Activated T-helper 17 cell treated with anti-CD3 and anti-CD28 coated beads, Interleukin-2, amount 50 U/mL, for 72 hours (primary cell): ENCODE results near the gene TMEM74B. TPM values are rescaled to one million over a fixed set of nuclear protein-coding genes. Genes with fewer than 3 reads are reported as not detected.

Experiments
- ATAC-seq: fragments of 150-1000 bp; cut with Tn5 transposase; replicated peaks from 2 replicates; pipeline ENCODE4 v1.10.0; 2021; ENCODE audit warnings: mild to moderate bottlenecking, moderate library complexity
- H3K27ac Mint-ChIP-seq: one replicate; pipeline ENCODE4 v1.8.0; 2022; ENCODE audit warnings: mixed read lengths
- H3K27me3 Mint-ChIP-seq: one replicate; pipeline ENCODE4 v1.8.0; 2022; ENCODE audit warnings: mixed read lengths
- H3K36me3 Mint-ChIP-seq: one replicate; pipeline ENCODE4 v1.8.0; 2022; ENCODE audit warnings: low read depth, mild to moderate bottlenecking, mixed read lengths
- H3K4me1 Mint-ChIP-seq: one replicate; pipeline ENCODE4 v1.8.0; 2022; ENCODE audit warnings: mixed read lengths
- H3K4me3 Mint-ChIP-seq: one replicate; pipeline ENCODE4 v1.8.0; 2022; ENCODE audit warnings: mild to moderate bottlenecking, mixed read lengths
- H3K9me3 Mint-ChIP-seq: one replicate; pipeline ENCODE4 v1.8.0; 2022; ENCODE audit warnings: mixed read lengths
- total RNA-seq, 2 donors: library from RNA; stranded (reverse); gene quantifications; one replicate each; pipeline ENCODE4 v1.2.3, GENCODE V29; 2022

Gene TMEM74B
- total RNA-seq, 2 donors from 2014 or later: 0.89 to 6.0 TPM

DNA sequence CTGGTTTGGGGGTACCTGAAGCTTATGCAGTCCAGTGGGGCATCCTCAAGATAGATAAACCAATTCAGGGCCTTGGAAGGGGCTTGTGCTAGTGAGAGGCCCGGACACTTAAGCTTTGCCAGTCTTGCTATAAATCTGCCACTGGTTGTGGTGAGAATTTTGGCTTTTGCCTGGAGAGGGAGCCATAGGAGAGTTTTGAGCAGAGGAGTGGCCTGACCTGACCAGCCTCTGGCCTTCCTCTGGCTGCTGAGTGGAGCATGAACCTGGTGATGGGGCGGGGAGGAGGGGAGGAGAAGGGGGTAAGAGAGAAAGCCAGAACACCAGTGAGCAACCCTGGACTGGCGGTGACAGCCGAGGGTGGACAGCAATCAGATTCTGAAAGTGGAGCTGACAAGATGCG lies 7.1 kb downstream of the TMEM74B start:
- H3K4me1 Mint-ChIP-seq: no peaks in the 10 kb centered on the region
- H3K4me3 Mint-ChIP-seq: no peak overlapping the region
- ATAC-seq: no peak
- peaks cover 30% of the 10 kb centered on the region for H3K36me3 Mint-ChIP-seq
- no peaks in the 10 kb centered on the region for H3K9me3 Mint-ChIP-seq
- peaks cover 4% of the 10 kb centered on the region for H3K27me3 Mint-ChIP-seq
- peak overlapping the region; percentile 10 for H3K27ac Mint-ChIP-seq

DNA sequence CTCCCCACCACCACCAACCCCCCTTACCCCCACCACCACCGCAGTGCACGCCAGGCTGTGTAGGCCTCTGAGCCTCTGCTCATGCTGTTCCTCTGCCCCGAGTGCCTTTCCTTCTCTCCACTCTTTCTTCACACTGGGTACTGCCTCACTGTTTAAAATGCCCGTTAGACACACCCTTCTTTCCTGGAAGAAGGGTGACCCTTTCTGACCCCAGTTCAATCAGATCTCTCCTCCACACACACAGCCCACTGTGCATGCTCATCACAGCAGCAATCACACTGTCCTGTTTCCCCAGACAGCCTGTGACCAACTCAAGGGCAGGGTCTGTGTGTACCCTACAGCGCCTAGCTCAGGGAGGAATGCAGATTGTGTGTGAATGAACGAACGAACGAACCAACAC lies 10.0 kb downstream of the TMEM74B start:
- Mint-ChIP-seq H3K9me3 (no peaks in the 10 kb centered on the region), H3K4me1 (no peaks in the 10 kb centered on the region), H3K36me3 (peaks cover 58% of the 10 kb centered on the region), H3K4me3 (no peak overlapping the region), H3K27me3 (no peaks in the 10 kb centered on the region), H3K27ac (no peak overlapping the region)
- ATAC-seq: no peak

DNA sequence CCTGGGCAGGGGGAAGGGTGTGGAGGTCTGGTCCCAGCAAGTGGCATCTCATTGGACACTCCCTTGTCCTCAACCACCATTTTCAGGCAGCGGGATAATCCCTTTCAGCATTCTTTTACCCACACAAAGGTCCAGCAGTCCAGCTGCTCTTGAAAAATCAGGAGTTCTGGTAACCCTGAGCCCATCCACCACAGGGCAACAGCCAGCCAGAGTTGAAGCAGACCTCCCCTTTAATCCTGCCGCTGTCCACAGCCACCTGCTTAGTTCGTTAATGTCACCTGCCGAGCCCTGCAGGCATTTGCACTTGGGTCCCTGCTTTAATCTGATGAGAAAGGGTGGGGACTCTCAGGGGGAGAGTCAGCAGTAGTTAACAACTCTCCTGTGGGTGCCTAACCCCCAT lies 11.1 kb downstream of the TMEM74B start:
- Mint-ChIP-seq H3K27me3 (no peaks in the 10 kb centered on the region), H3K36me3 (peaks cover 69% of the 10 kb centered on the region), H3K4me1 (no peaks in the 10 kb centered on the region), H3K27ac (peak overlapping the region; percentile 31), H3K9me3 (no peaks in the 10 kb centered on the region), H3K4me3 (no peak overlapping the region)
- no peak for ATAC-seq

DNA sequence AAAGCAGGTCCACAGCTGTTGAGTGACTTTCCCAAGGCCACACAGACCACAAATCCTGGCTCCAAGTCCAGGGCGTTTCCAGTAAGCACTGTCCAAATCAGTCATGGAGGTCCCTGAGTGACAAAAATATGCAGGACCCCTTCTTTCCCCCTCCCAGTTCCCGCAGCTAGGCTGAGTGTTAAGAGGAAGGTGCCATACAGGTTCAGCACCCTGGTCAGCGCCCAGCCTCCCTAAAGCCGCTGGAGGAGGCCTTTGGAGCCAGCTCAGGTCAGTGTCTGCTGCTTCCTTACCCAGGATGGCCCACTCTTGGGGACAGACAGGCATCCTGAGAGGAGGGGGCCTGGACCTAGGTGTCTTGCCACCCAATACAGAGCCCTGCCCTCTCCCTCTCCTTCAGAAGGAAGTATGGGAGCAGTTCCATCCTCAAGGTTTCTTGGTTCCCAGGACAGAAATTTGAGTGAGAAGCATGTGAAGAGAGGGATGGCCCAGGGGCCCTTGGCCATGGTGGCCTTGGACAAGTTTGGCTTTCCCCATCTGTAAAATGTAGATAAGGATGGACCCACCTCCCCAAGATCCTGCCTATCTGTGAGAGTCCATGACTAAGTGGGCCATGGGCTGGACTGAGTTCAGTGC lies 13.2 kb downstream of the TMEM74B start:
- H3K36me3 Mint-ChIP-seq: peaks cover 84% of the 10 kb centered on the region
- no peak overlapping the region for H3K27ac Mint-ChIP-seq
- H3K9me3 Mint-ChIP-seq: no peaks in the 10 kb centered on the region
- ATAC-seq: no peak
- H3K4me3 Mint-ChIP-seq: no peak overlapping the region
- no peaks in the 10 kb centered on the region for H3K27me3 Mint-ChIP-seq
- no peaks in the 10 kb centered on the region for H3K4me1 Mint-ChIP-seq

DNA sequence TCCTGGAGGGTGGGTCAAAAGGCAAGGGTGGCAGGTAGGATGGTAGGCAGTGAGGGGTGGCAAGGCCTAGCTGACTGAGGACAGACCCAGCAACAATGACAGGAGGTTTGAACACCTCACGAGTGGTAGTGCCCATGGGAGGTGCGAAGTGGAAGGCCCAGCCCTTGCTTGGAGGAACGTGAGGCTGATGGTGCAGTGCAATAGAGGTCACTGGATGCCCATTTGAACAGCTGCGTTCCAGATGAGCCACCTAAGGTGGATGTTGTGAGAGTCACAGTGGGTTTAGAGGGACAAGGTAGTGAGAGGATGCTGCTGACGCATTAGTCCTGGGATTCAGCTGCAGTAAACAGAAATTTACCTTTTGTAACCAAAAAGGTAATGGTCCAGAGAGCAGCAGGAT lies 15.6 kb downstream of the TMEM74B start:
- H3K36me3 Mint-ChIP-seq: peaks cover 90% of the 10 kb centered on the region

DNA sequence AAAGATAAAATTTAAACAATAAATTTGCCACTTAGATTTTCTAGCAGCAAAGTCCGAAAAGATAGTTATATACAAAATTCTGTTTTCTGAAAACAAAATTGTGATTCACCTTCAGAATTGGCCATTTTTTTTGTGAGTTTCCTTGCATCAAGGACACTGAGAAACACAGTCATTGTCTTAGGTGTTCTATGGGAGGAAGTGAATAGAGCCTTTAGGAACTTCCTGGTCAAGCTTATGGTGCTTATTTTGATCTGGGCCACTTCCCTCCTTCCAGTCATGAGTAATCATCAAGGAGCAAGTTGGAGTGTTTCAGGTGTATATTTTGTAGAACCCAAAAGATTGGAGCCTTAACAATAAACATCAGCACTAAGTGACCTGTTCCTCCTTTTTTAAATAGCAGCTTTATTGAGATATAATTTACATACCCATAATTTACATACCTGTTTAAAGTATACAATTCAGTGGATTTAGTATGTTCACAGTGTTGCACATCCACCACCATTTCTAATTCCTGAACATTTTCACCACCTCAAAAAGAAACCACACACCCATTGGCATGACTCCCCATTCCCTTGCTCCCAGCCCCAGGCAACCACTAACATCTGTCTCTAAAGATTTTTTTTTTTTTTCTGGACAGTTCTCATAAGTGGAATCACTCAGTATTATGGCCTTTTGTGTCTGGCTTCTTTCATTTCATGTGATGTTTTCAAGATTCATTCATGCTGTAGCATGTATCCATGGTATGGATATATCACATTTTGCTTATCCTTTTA lies 17.6 kb downstream of the TMEM74B start:
- no peaks in the 10 kb centered on the region for H3K9me3 Mint-ChIP-seq
- no peak for ATAC-seq
- H3K4me1 Mint-ChIP-seq: no peaks in the 10 kb centered on the region
- H3K27me3 Mint-ChIP-seq: no peaks in the 10 kb centered on the region
- no peak overlapping the region for H3K27ac Mint-ChIP-seq
- peaks cover 99% of the 10 kb centered on the region for H3K36me3 Mint-ChIP-seq
- H3K4me3 Mint-ChIP-seq: no peak overlapping the region

More for the DNA sequence above, 15.6 kb downstream of the TMEM74B start:
- no peaks in the 10 kb centered on the region for H3K27me3 Mint-ChIP-seq
- no peaks in the 10 kb centered on the region for H3K9me3 Mint-ChIP-seq
- H3K4me3 Mint-ChIP-seq: no peak overlapping the region
- H3K27ac Mint-ChIP-seq: no peak overlapping the region
- no peak for ATAC-seq
- H3K4me1 Mint-ChIP-seq: no peaks in the 10 kb centered on the region

DNA sequence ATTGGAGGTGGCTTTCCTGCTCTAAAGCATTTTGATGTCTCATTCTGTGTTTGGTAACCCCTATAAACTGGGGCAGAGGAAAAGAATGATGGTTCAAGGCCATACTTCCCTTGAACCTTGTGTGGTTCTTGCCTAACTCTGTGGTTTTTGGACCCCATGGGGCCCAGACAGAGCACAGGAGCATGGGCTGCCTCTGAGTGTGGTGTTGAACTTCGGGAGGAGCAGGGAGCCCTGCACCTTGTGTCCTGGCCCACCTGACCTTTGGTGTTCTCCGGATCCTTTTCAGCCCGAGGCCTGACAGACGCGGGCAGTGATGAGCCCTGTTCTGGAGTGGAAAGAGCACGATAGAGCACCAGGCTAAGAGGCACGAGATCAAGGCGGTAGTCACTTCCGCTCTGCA lies 18.8 kb downstream of the TMEM74B start:
- ATAC-seq: no peak
- Mint-ChIP-seq H3K9me3 (no peaks in the 10 kb centered on the region), H3K4me3 (no peak overlapping the region), H3K36me3 (peaks cover 100% of the 10 kb centered on the region), H3K27me3 (no peaks in the 10 kb centered on the region), H3K4me1 (no peaks in the 10 kb centered on the region), H3K27ac (no peak overlapping the region)

DNA sequence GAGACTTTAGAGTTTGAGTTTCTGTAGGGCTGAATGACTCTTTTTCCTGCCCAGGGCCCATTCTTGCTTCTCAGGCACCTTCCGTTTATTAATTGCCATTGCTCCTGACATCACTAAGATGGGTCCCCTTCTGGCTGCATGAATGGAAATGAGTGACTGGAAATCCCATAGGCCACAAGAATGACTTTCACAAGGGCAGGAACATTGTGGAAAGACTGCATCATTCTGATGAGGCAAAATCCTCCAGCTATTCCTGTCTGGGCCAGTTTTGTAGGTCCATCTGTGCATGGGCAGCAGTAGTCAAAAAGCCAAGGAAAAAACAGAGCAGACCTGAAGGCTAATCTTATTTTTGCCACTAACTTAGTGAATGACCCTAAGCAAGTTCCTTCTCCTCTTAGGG lies 19.3 kb downstream of the TMEM74B start:
- Mint-ChIP-seq H3K27ac (no peak overlapping the region), H3K9me3 (no peaks in the 10 kb centered on the region), H3K4me3 (no peak overlapping the region), H3K27me3 (no peaks in the 10 kb centered on the region), H3K36me3 (peaks cover 100% of the 10 kb centered on the region), H3K4me1 (no peaks in the 10 kb centered on the region)
- no peak for ATAC-seq

DNA sequence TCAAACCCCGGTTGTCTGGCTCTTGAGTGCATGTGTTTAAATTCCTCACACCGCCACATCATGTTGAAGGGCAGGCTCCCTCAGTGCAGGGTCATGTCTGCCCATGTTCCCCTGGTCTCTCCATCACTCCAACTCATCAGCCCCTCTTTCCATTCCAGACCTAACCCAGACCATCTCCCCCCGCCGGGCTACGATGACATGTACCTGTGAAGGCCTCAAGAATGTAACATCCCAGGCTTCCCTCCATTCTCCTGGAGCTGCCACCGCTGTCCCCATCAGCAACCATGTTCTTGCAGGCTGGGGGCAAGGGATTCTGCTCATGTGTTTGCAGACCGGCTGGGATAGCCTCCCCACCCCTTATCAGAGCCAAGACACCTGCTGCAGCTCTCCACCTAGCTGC lies 19.9 kb downstream of the TMEM74B start:
- peaks cover 100% of the 10 kb centered on the region for H3K36me3 Mint-ChIP-seq
- no peaks in the 10 kb centered on the region for H3K9me3 Mint-ChIP-seq
- no peaks in the 10 kb centered on the region for H3K27me3 Mint-ChIP-seq
- no peaks in the 10 kb centered on the region for H3K4me1 Mint-ChIP-seq
- H3K27ac Mint-ChIP-seq: no peak overlapping the region
- no peak for ATAC-seq
- no peak overlapping the region for H3K4me3 Mint-ChIP-seq

DNA sequence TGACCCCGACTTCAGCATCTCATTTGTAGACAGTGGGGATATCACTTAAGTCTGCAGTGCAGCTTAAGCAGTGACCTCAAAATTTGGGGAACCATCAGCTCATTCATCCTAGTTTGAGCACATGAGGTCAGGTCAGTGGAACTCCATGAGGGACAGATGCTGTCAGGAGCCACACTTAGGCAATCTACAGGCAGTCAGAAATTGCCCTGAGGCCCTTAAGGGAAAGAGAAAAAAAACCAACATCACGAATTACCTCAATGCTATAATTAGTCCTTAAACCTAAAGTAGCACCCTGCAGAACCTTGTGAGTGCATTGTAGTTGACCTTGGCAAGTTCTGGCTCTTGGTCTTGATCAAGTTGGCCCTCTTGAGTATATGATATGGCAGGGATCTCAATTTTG lies 21.1 kb downstream of the TMEM74B start:
- H3K4me1 Mint-ChIP-seq: no peaks in the 10 kb centered on the region
- H3K9me3 Mint-ChIP-seq: no peaks in the 10 kb centered on the region
- no peak for ATAC-seq
- no peak overlapping the region for H3K4me3 Mint-ChIP-seq
- H3K27me3 Mint-ChIP-seq: no peaks in the 10 kb centered on the region
- H3K36me3 Mint-ChIP-seq: peaks cover 97% of the 10 kb centered on the region
- H3K27ac Mint-ChIP-seq: no peak overlapping the region

DNA sequence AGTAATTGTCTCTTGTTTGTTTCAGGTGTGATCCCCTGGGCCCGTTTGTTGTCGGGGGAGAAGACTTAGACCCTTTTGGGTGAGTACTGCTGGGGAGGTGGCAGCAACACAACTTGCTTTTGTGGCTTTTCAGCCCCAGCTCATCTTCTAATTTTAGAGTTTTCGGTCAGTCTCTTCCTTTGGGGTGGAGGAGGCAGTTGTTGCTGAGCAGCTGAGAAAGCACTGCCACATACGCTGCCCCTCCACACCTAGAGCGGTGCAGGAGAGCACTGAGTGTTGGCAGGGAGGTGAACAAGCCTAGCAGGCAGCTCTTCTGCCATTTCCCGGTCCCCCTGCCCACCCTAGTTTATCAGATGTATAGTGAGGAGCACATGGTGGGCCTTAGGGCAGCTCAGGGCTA lies 21.7 kb downstream of the TMEM74B start:
- Mint-ChIP-seq H3K27ac (no peak overlapping the region), H3K9me3 (no peaks in the 10 kb centered on the region), H3K36me3 (peaks cover 97% of the 10 kb centered on the region), H3K4me3 (no peak overlapping the region), H3K27me3 (no peaks in the 10 kb centered on the region), H3K4me1 (no peaks in the 10 kb centered on the region)
- no peak for ATAC-seq

DNA sequence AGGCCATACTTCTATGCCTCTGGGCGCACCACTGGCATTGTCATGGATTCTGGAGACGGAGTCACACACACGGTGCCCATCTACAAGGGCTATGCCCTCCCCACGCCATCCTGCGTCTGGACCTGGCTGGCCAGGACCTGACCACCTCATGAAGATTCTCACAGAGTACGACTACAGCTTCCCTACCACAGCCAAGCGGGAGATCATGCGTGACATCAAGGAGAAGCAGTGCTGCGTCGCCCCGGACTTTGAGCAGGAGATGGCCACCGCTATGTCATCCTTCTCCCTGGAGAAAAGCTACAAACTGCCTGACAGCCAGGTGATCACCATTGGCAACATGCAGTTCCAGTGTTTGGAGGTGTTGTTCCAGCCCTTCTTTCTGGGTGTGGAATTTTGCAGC lies 23.8 kb downstream of the TMEM74B start:
- Mint-ChIP-seq H3K27me3 (no peaks in the 10 kb centered on the region), H3K27ac (no peak overlapping the region), H3K4me3 (no peak overlapping the region), H3K9me3 (no peaks in the 10 kb centered on the region), H3K4me1 (no peaks in the 10 kb centered on the region), H3K36me3 (peaks cover 97% of the 10 kb centered on the region)
- no peak for ATAC-seq

DNA sequence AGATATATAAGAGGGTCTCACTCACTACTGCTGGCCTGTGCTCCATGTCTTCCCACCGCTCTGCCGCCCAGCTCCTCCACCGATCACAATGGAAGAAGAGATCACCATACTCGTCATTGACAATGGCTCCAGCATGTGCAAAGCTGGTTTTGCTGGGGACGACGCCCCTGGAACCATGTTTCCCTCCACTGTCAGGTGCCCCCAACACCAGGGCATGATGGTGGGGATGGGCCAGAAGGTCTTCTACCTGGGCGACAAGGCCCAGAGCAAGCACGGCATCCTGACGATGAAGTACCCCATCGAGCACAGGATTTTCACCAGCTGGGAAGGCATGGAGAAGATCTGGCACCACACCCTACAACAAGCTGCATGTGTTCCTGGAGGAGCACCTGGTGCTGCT lies 24.3 kb downstream of the TMEM74B start:
- Mint-ChIP-seq H3K27ac (no peak overlapping the region), H3K27me3 (no peaks in the 10 kb centered on the region), H3K4me3 (no peak overlapping the region), H3K36me3 (peaks cover 97% of the 10 kb centered on the region), H3K4me1 (no peaks in the 10 kb centered on the region), H3K9me3 (no peaks in the 10 kb centered on the region)
- ATAC-seq: no peak

DNA sequence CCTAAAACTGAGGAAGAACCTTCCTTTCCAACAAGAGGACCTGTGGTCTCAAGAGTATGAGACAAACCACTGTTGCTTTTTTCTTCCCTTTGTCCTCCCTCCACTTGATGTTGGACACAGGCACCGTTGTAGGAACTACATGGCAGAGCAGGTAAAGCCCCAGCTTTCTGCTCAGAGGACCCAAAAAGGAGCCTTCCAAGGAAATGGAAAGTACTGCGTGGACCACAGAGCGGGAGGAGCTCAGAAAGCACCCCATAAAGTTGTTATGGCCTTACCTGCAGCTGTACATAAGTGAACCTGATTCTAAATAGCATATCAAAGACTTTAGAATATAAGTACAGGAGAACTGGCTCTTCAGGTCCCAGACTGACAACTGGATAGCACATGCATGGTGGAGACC lies 29.4 kb downstream of the TMEM74B start:
- ATAC-seq: no peak
- no peak overlapping the region for H3K4me3 Mint-ChIP-seq
- H3K27me3 Mint-ChIP-seq: no peaks in the 10 kb centered on the region
- peaks cover 6% of the 10 kb centered on the region for H3K4me1 Mint-ChIP-seq
- H3K36me3 Mint-ChIP-seq: peaks cover 97% of the 10 kb centered on the region
- no peak overlapping the region for H3K27ac Mint-ChIP-seq
- H3K9me3 Mint-ChIP-seq: no peaks in the 10 kb centered on the region

DNA sequence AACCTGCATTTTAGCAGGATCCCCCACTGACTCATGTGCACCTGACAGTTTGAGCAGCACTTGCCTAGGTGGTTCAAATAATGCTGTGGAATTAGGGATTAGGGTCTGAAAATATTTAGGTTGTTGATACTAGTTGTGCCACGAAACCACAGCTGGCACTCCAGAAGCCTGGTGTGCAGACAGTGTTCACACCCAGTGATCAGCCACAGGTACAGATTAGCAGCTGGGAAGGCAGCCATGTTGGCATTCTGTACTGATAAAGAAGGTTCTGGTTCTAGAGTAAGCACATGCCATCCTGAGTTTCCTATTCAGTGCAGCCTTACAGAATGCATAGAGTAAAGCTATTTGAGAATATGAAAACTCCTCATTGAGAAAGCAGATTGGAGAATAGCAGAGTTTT lies 30.1 kb downstream of the TMEM74B start:
- Mint-ChIP-seq H3K27ac (no peak overlapping the region), H3K36me3 (peaks cover 94% of the 10 kb centered on the region), H3K4me1 (peaks cover 6% of the 10 kb centered on the region), H3K9me3 (no peaks in the 10 kb centered on the region), H3K27me3 (no peaks in the 10 kb centered on the region), H3K4me3 (no peak overlapping the region)
- ATAC-seq: no peak
